GM19099 (cell line): ENCODE measurements around the gene ARID1B.

Experiments
- POLR2A ChIP-seq: IDR thresholded peaks from 3 replicates; pipeline ENCODE4 v1.6.1; 2011; ENCODE audit warnings: low read depth; ENCODE audit not compliant: insufficient read length; ENCODE audit errors: extremely low read depth

ARID1B gene

GRCh38 chr6:157013649-157014304 lies 236.6 kb downstream of the ARID1B start:
- no peak for TF ChIP-seq POLR2A

- TF ChIP-seq POLR2A: no peak
These were observed 237.7 kb downstream of the ARID1B start for GRCh38 chr6:157014871-157015270.

GRCh38 chr6:157017022-157017421 lies 239.8 kb downstream of the ARID1B start:
- TF ChIP-seq POLR2A: no peak

GRCh38 chr6:157017861-157018260 lies 240.7 kb downstream of the ARID1B start:
- TF ChIP-seq POLR2A: no peak

GRCh38 chr6:157019115-157019641 lies 242.0 kb downstream of the ARID1B start:
- TF ChIP-seq POLR2A: no peak

- no peak for TF ChIP-seq POLR2A
These were observed 242.6 kb downstream of the ARID1B start for GRCh38 chr6:157019733-157020132.

GRCh38 chr6:157020398-157020797 lies 243.2 kb downstream of the ARID1B start:
- no peak for TF ChIP-seq POLR2A

- no peak for TF ChIP-seq POLR2A
These were observed 243.7 kb downstream of the ARID1B start for GRCh38 chr6:157020881-157021343.

- peak; percentile 94 for TF ChIP-seq POLR2A
These were observed 244.3 kb downstream of the ARID1B start for GRCh38 chr6:157021344-157021992.

- TF ChIP-seq POLR2A: no peak
These were observed 245.0 kb downstream of the ARID1B start for GRCh38 chr6:157021993-157022740.

GRCh38 chr6:157023958-157024357 lies 246.8 kb downstream of the ARID1B start:
- TF ChIP-seq POLR2A: no peak

GRCh38 chr6:157024745-157025144 lies 247.6 kb downstream of the ARID1B start:
- TF ChIP-seq POLR2A: no peak

- TF ChIP-seq POLR2A: no peak
These were observed 248.3 kb downstream of the ARID1B start for GRCh38 chr6:157025437-157025836.

- TF ChIP-seq POLR2A: no peak
These were observed 253.0 kb downstream of the ARID1B start for GRCh38 chr6:157029980-157030690.

- TF ChIP-seq POLR2A: no peak
These were observed 253.6 kb downstream of the ARID1B start for GRCh38 chr6:157030755-157031154.
